Stimulated activated CD4-positive, alpha-beta T cell treated with anti-CD3 and anti-CD28 coated beads, TNF-alpha, amount 100 ng/mL, for 4 hours (primary cell): Measurements from ENCODE around the gene EIF2S3.
"Not testable (repeated sequence)": the region's sequence is repeated elsewhere in the genome, so short reads cannot be mapped to it uniquely, and the experiment has no call there.

ENCODE experiments used
- DNase-seq, 3 experiments: peaks; one replicate each; pipeline ENCODE4 v3.0.0-alpha.2; 2020; ENCODE audit warnings: low read depth in 3 of 3

EIF2S3 gene

GRCh38 chrX:24050522-24051318, 4.0 kb upstream of the EIF2S3 start:
- DNase-seq: not testable (repeated sequence)

DNA sequence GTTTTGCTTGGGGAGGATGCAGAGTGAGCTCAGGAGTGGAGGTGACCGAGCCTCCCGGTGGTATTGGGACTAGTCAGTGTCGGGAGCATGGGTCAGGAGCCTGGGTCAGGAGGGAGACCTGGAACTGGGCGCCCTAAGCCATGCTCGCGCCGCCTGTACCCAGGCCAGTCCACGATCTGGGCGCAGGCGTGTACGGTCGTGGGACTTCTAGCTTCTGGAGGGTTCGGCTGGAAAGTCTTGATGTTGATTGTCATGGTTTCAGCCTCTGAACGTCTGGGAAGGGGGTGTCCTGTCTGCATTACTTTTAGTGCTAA, 244 bp downstream of the EIF2S3 start:
- DNase-seq: no peak

- DNase-seq: no peak
These were observed 8.7 kb downstream of the EIF2S3 start for GRCh38 chrX:24063488-24063887.

- DNase-seq: no peak
These were observed 15.1 kb downstream of the EIF2S3 start for GRCh38 chrX:24069877-24070276.

DNA sequence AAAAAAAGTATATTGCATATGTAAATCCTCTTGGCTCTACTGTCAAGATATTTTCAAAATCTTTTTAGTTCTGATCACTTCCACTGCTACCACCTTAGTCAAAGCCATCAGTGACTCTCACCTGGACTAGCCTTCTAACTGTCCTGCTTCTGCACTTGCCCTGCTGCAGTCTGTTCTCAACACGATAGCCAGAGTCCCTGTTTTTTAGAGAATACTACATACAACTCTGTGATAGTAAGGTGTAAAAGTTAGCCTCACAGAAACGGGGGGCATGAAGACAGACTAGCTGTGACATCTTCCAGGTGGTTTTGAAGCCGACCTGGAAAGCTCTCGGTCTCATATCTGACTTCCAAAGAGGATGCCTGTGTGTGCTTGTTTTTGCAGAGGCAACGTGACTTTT, 24.7 kb downstream of the EIF2S3 start:
- no peak for DNase-seq

- DNase-seq: not testable (repeated sequence)
These were observed 25.5 kb downstream of the EIF2S3 start for GRCh38 chrX:24080245-24080644.

DNA sequence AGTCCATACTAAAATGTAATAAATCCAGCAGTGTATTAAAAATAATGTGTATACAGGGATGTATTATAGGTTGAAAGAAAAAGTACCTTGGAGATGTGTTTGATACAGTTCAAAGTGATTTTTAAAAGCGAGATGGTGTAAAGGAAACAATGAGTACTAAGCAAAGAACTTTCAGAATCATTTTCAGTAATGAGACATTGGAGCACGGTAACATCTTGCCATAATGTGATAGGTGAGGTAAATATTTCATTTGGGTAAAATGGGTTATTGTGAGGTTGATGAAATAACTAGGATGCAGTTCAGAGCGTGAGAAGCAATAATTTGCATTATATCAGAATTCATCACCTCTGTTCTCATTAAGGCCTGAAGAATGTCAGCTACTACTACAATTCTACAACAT, 25.9 kb downstream of the EIF2S3 start:
- DNase-seq: no peak

GRCh38 chrX:24081661-24082154, 27.0 kb downstream of the EIF2S3 start:
- DNase-seq: peak; percentile 4 to 23 (median 12)

DNA sequence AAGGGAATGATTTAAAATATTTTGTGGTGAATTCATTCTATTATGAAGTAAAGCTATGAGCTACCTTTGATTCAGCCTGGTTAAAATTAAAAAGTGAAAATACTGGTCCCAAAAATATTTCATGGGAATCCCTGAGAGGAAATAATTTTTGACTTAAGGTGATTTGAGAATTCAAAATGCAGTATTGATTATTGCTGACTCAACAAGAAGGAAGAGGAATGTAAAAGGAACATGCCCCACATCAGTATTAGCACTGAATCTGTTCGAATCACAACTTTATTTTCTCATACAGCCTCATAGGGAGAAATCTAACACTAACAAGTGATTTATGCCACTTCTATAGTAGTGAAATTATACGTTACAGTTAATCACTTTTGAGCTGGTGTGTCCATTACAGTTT, 27.7 kb downstream of the EIF2S3 start:
- no peak for DNase-seq

GRCh38 chrX:24085101-24085500, 30.3 kb downstream of the EIF2S3 start:
- DNase-seq: no peak

GRCh38 chrX:24090300-24091200, 35.8 kb downstream of the EIF2S3 start:
- no peak for DNase-seq

DNA sequence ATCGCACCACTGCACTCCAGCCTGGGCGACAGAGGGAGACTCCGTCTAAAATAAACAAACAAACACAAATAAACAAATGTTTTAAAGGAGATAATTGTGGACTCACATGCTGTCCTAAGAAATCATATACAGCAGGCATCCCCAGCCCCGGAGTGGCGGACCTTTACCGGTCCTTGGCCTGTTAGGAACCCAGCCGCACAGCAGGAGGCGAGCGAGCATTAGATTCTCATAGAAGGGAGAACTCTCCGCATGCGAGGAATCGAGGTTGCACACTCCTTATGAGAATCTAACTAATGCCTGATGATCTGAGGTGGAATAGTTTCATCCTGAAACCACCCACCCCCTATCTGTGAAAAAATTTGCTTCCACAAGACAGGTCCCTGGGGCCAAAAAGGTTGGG, 39.0 kb downstream of the EIF2S3 start:
- DNase-seq: no peak

GRCh38 chrX:24097741-24098260, 43.0 kb downstream of the EIF2S3 start:
- no peak for DNase-seq

DNA sequence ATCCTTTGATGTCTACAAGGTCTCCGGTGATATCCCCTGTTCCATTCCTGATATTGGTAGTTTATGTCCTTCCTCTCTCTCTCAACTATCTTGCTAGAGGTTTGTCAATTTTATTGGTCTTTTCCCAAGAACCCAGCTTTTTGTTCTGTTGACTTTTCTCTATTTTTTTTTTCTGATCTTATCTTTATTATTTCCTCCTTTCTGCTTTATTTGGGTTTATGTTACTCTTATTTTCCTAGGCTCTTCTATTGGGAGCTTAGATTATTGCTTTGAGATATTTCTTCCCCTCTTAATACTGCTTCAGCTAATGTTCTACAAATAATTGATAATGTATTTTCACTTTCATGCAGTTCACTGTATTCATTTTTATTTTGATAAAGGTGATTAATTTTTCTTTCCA, 44.2 kb downstream of the EIF2S3 start:
- no peak for DNase-seq

GRCh38 chrX:24099394-24099793, 44.6 kb downstream of the EIF2S3 start:
- DNase-seq: no peak

- DNase-seq: no peak
These were observed 46.0 kb downstream of the EIF2S3 start for GRCh38 chrX:24100713-24101112.

- DNase-seq: no peak
These were observed 55.3 kb downstream of the EIF2S3 start for GRCh38 chrX:24110069-24110468.

- no peak for DNase-seq
These were observed 58.4 kb downstream of the EIF2S3 start for GRCh38 chrX:24113181-24113580.

- no peak for DNase-seq
These were observed 62.5 kb downstream of the EIF2S3 start for GRCh38 chrX:24117258-24117657.

GRCh38 chrX:24124244-24124799, 69.6 kb downstream of the EIF2S3 start:
- no peak for DNase-seq

GRCh38 chrX:24125028-24125612, 70.4 kb downstream of the EIF2S3 start:
- DNase-seq: no peak
